K562 (cell line): Measurements from ENCODE around the gene RBBP4. TPM values are rescaled to one million over a fixed set of nuclear protein-coding genes. Genes with fewer than 3 reads are reported as not detected.

Source experiments
- ATAC-seq: fragments of 200-7000 bp; cut with Tn5 transposase; 3 replicates; pipeline ENCODE4 v1.9.1; 2020; ENCODE audit warnings: moderate library complexity
- BruUV-seq: library from RNA; stranded (reverse); fragments of 400-500 nt; replicated peaks from 2 replicates; lab custom pipeline; 2021; lab: Mats Ljungman, UMichigan
- CTCF ChIA-PET: fragments of 300-600 bp; formaldehyde crosslinking; extraction: SDS; loops from one replicate; lab custom pipeline; 2021; ENCODE audit warnings: low intra/inter-chr PET ratio; lab: Yijun Ruan, JAX
- POLR2A ChIA-PET: fragments of 300-600, 350-650 bp; sonication (Branson Sonifier 250); formaldehyde crosslinking; extraction: SDS; loops from one replicate; lab custom pipeline; 2021; ENCODE audit warnings: antibody characterized with exemption, inconsistent platforms; lab: Yijun Ruan, JAX
- DNase-seq, 4 experiments: peaks; one replicate each; pipeline versions ENCODE4 v3.0.0 to v3.0.0-alpha.2; 2011 to 2018; ENCODE audit warnings: low spot score in 3 of 4, mixed read lengths in 3 of 4; ENCODE audit errors: extremely low read depth in 1 of 4
- FAIRE-seq: peaks from 2 replicates; lab custom pipeline; 2011; peaks lifted over from hg19 to GRCh38; lab: Jason Lieb, UNC
- H2AFZ ChIP-seq: 2 replicates; pipeline ENCODE4 v1.6.0; 2011; ENCODE audit warnings: low read depth, low read length, control low read depth, inconsistent platforms
- H3K27ac ChIP-seq: fragments of 200-600 bp; 3 replicates; pipeline ENCODE4 v1.8.0; 2011; ENCODE audit warnings: low read depth, mild to moderate bottlenecking, control low read depth, inconsistent platforms, low read length, moderate library complexity, mixed read lengths; ENCODE audit errors: extremely low read depth
- H3K27me3 ChIP-seq, 2 experiments: fragments of 300-600 bp in 1 of 2; 2 replicates in 1 of 2; 3 replicates in 1 of 2; pipeline versions ENCODE4 v1.6.0 to v1.8.0; 2011; ENCODE audit warnings: inconsistent platforms in 2 of 2, low read length in 2 of 2, mild to moderate bottlenecking in 1 of 2, mixed read lengths in 1 of 2, moderate library complexity in 1 of 2; ENCODE audit not compliant: control insufficient read depth in 2 of 2, insufficient read depth in 2 of 2
- H3K36me3 ChIP-seq: fragments of 300-600 bp; 3 replicates; pipeline ENCODE4 v1.8.0; 2011; ENCODE audit warnings: mild to moderate bottlenecking, low read length, inconsistent platforms; ENCODE audit not compliant: control insufficient read depth, insufficient read depth
- H3K4me1 ChIP-seq, 2 experiments: fragments of 200-600 bp in 1 of 2; replicated peaks in 1 of 2; 2 replicates in 1 of 2; 3 replicates in 1 of 2; pipeline versions ENCODE4 v1.5.1 to v1.8.0; 2011; ENCODE audit warnings: inconsistent platforms in 2 of 2, low read length in 2 of 2, mild to moderate bottlenecking in 1 of 2, mixed read lengths in 1 of 2, moderate library complexity in 1 of 2; ENCODE audit not compliant: control insufficient read depth in 2 of 2, insufficient read depth in 2 of 2
- H3K4me2 ChIP-seq: 2 replicates; pipeline ENCODE4 v1.6.1; 2011; ENCODE audit warnings: low read length, control low read depth, inconsistent platforms, mixed read lengths; ENCODE audit not compliant: insufficient read depth
- H3K4me3 ChIP-seq: fragments of 200-600 bp; sonication (generic), shearing (Covaris generic); 2 replicates; pipeline ENCODE4 v1.5.1; 2016; ENCODE audit warnings: control low read depth, inconsistent platforms
- H3K79me2 ChIP-seq: fragments of 200-600 bp; 3 replicates; pipeline ENCODE4 v1.8.0; 2011; ENCODE audit warnings: low read length, inconsistent platforms; ENCODE audit not compliant: control insufficient read depth, insufficient read depth
- H3K9ac ChIP-seq, 2 experiments: 2 replicates each; pipeline versions ENCODE4 v1.6.0 to v1.6.1; 2011; ENCODE audit warnings: low read depth in 2 of 2, low read length in 2 of 2, control low read depth in 1 of 2, inconsistent platforms in 1 of 2, mild to moderate bottlenecking in 1 of 2, mixed read lengths in 1 of 2; ENCODE audit not compliant: insufficient read depth in 1 of 2
- H3K9me1 ChIP-seq: one replicate; pipeline ENCODE4 v1.6.0; 2011; ENCODE audit warnings: inconsistent platforms, mild to moderate bottlenecking, low read length, moderate library complexity; ENCODE audit not compliant: control insufficient read depth, insufficient read depth
- H3K9me3 ChIP-seq: replicated peaks from 2 replicates; pipeline ENCODE4 v1.5.1; 2011; ENCODE audit warnings: low read depth, low read length, inconsistent platforms; ENCODE audit not compliant: control insufficient read depth, insufficient read depth
- H4K20me1 ChIP-seq: replicated peaks from 2 replicates; pipeline ENCODE4 v1.6.1; 2011; ENCODE audit warnings: low read length, inconsistent platforms, mixed read lengths; ENCODE audit not compliant: control insufficient read depth, insufficient read depth
- MYC ChIP-seq, 2 experiments: fragments of 250-450 bp in 1 of 2; sonication (Bioruptor Pico) in 1 of 2; IDR thresholded peaks; 2 replicates each; pipeline versions ENCODE4 v1.5.1 to v1.6.1; 2012 to 2021; ENCODE audit warnings: low read depth in 2 of 2, borderline replicate concordance in 1 of 2, improper control_type of control experiment in 1 of 2, low read length in 1 of 2, mild to moderate bottlenecking in 1 of 2, moderate library complexity in 1 of 2
- NCOR1 ChIP-seq: fragments of 450-650 bp; IDR thresholded peaks from 2 replicates; pipeline ENCODE4 v1.6.1; 2016; ENCODE audit warnings: mild to moderate bottlenecking, moderate library complexity
- NFRKB ChIP-seq: fragments of 450-650 bp; IDR thresholded peaks from 2 replicates; pipeline ENCODE4 v1.6.1; 2016; ENCODE audit warnings: low read depth
- POLR3G ChIP-seq: IDR thresholded peaks from 2 replicates; pipeline ENCODE4 v1.6.1; 2011; ENCODE audit not compliant: insufficient read length, insufficient replicate concordance; ENCODE audit errors: extremely low read depth
- SNIP1 ChIP-seq: fragments of 450-650 bp; IDR thresholded peaks from 2 replicates; pipeline ENCODE4 v1.7.1; 2017; ENCODE audit warnings: low read depth, mild to moderate bottlenecking
- U2AF2 ChIP-seq: fragments of 200-400 bp; formaldehyde crosslinking; optimal IDR thresholded peaks from 2 replicates; pipeline ENCODE3; 2017; ENCODE audit warnings: low read depth, mild to moderate bottlenecking, low read length
- ZNF174 ChIP-seq: fragments of 250-450 bp; sonication (Bioruptor Pico); IDR thresholded peaks from 2 replicates; pipeline ENCODE4 v1.4.0; 2020; ENCODE audit warnings: mild to moderate bottlenecking
- ZNF507 ChIP-seq: conservative IDR thresholded peaks from 2 replicates; pipeline ENCODE4 v1.6.1; 2017; ENCODE audit warnings: missing genetic modification characterization, missing compliant biosample characterization
- WGBS: fragments of 100-300 bp; shearing (Covaris generic); methylation state at CpG from one replicate; pipeline ENCODE4 v1.1.6; 2016; ENCODE audit warnings: low coverage, mixed read lengths; ENCODE audit not compliant: insufficient coverage; ENCODE audit errors: missing lambda C conversion rate; 5-methylcytosine and 5-hydroxymethylcytosine counted together
- in situ Hi-C: fragments of 300-500 bp; cut with MboI; formaldehyde crosslinking; loops from 4 replicates; pipeline ENCODE4 v1.15.0; 2018; ENCODE audit warnings: inconsistent platforms, mixed read lengths
- intact Hi-C: fragments of 100-400 bp; cut with micrococcal nuclease; formaldehyde crosslinking; loops from 2 replicates; pipeline ENCODE4 v1.14.2; 2022
- polyA plus RNA-seq, 8 experiments: library from polyadenylated mRNA; depleted of rRNA in 4 of 8; stranded (reverse) in 5 of 8; unstranded in 3 of 8; fragments of >200 nt; fragmentation: Nextera tagmentation in 2 of 8; fragmentation: Illumina TruSeq in 1 of 8; extraction: Ambion mirVana in 2 of 8; extraction: Trizol in 1 of 8; gene quantifications; 2 replicates each; pipeline versions ENCODE4 v1.2.1 to v1.2.3, GENCODE V29; 2011 to 2014; ENCODE audit warnings: inconsistent platforms in 1 of 8, missing spikeins in 1 of 8
- total RNA-seq, 7 experiments: library from RNA; depleted of rRNA in 6 of 7; stranded (reverse); fragments of >200 nt in 6 of 7; fragmentation: Illumina TruSeq in 2 of 7; extraction: Trizol in 2 of 7; gene quantifications; 2 replicates each; pipeline versions ENCODE4 v1.2.1 to v1.2.3, GENCODE V29; 2011 to 2021; ENCODE audit warnings: low replicate concordance in 1 of 7
- TF ChIP-seq, protein P1 (sequence below), 2 experiments: fragments of 450-650 bp; IDR thresholded peaks; 2 replicates each; pipeline ENCODE4 v1.6.1; 2016; ENCODE audit warnings: mild to moderate bottlenecking in 2 of 2, borderline replicate concordance in 1 of 2, low read depth in 1 of 2, moderate library complexity in 1 of 2

RBBP4 gene
- total and polyA plus RNA-seq, 9 of the 15 experiments (the other 6 are each of a cell fraction or from before 2014, with no cell fraction given), result 185 to 409 (median 259) TPM

DNA sequence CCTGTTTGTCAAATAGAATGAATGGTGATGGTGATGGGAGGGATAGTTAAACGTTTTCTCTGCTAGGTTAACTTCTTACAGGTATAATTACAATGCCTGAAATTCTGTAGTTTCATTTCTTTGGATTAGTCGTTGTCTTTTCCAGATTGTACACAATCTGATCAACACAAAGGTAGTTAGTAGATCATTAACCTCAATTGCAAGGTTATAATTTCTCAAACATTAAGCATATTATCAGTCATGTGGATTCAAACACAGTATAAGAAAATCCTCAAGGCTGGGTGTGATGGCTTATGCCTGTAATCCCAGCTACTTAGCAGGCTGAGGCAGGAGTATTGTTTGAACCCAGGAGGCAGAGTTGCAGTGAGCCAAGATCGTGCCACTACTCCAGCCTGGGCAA, 31.0 kb downstream of the RBBP4 start:
- Histone ChIP-seq H3K27me3 (no peaks in the 10 kb centered on the region), H3K27ac (no peak overlapping the region), H3K4me2 (no peak overlapping the region), H3K36me3 (peaks cover 90% of the 10 kb centered on the region), H3K79me2 (no peaks in the 10 kb centered on the region), H3K9ac (no peak overlapping the region), H3K4me3 (no peak overlapping the region), H2AFZ (no peak overlapping the region), H3K9me1 (no peaks in the 10 kb centered on the region), H3K9me3 (no peaks in the 10 kb centered on the region), H4K20me1 (no peaks in the 10 kb centered on the region)
- DNase-seq, result no peak
- no peak for FAIRE-seq
- intact Hi-C loops, result no loop called here
- BruUV-seq, result no TSS peak
- CTCF ChIA-PET, result no interaction called here
- in situ Hi-C loops, result no loop called here
- TF ChIP-seq U2AF2 (no peak), ZNF174 (CRISPR knock-in tag) (no peak), MYC (IDR thresholded peaks at IDR 0.05; ENCODE audit: low read depth, low read length) (no peak), MYC (CRISPR knock-in tag; IDR thresholded peaks at IDR 0.05; ENCODE audit: borderline replicate concordance, low read depth) (no peak), NFRKB (no peak), SNIP1 (no peak), NCOR1 (no peak), ZNF507 (tag) (no peak), POLR3G (no peak)
- TF ChIP-seq, protein P1, sequence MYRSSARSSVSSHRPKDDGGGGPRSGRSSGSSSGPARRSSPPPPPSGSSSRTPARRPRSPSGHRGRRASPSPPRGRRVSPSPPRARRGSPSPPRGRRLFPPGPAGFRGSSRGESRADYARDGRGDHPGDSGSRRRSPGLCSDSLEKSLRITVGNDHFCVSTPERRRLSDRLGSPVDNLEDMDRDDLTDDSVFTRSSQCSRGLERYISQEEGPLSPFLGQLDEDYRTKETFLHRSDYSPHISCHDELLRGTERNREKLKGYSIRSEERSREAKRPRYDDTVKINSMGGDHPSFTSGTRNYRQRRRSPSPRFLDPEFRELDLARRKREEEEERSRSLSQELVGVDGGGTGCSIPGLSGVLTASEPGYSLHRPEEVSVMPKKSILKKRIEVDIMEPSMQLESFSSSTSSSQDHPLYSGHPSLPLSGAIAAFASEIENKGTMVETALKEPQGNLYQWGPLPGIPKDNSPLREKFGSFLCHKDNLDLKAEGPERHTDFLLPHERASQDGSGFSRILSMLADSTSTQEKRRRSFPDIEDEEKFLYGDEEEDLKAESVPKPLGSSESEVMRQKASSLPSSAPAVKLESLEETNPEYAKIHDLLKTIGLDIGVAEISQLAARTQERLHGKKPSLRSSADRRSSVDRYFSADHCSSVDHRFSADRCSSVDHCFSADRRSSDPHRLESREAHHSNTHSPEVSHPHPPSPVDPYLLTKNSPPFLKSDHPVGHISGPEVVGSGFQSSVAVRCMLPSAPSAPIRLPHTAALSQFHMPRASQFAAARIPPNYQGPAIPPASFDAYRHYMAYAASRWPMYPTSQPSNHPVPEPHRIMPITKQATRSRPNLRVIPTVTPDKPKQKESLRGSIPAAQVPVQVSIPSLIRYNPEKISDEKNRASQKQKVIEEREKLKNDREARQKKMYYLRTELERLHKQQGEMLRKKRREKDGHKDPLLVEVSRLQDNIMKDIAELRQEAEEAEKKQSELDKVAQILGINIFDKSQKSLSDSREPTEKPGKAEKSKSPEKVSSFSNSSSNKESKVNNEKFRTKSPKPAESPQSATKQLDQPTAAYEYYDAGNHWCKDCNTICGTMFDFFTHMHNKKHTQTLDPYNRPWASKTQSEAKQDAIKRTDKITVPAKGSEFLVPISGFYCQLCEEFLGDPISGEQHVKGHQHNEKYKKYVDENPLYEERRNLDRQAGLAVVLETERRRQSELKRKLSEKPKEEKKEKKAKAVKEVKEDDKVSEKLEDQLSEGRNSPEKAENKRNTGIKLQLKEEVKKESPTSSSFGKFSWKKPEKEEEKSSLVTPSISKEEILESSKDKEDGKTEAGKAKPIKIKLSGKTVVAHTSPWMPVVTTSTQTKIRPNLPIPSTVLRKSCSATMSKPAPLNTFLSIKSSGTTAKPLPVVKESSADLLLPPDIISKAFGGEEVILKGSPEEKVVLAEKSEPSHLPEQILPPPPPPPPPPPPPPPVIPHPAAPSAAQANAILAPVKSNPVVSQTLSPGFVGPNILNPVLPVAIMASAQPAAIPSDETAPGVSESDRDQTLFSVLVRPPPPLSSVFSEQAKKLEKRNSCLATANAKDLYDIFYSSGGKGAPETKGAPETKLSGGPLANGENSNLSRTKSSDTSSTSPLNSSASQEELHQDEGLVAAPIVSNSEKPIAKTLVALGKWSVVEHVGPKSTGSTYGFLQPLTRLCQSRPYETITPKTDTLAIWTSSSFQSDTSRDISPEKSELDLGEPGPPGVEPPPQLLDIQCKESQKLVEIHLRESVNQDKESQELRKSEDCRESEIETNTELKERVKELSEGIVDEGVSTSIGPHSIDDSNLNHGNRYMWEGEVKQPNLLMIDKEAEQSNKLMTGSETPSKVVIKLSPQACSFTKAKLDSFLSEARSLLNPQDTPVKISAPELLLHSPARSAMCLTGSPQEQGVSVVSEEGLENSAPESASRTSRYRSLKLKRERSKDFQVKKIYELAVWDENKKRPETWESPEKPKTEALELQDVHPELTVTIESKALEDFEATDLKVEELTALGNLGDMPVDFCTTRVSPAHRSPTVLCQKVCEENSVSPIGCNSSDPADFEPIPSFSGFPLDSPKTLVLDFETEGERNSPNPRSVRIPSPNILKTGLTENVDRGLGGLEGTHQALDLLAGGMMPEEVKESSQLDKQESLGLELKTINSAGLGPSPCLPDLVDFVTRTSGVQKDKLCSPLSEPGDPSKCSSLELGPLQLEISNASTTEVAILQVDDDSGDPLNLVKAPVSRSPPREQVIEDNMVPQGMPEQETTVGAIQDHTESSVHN (IDR thresholded peaks at IDR 0.05; ENCODE audit: borderline replicate concordance in 1 of 2, low read depth in 1 of 2), result no peak
- TF ChIP-seq, all 486 proteins: peak for 0
- 68% methylated on average over 3 of the region's 3 CpGs for WGBS
- POLR2A ChIA-PET, result no interaction called here
- no peaks in the 10 kb centered on the region for H3K4me1 ChIP-seq
- no peak for ATAC-seq
